Urinary bladder (tissue), 4 donors: ENCODE data around the gene SIPA1L2. TPM values are rescaled to one million over a fixed set of nuclear protein-coding genes. Genes with fewer than 3 reads are reported as not detected.

Experiments
- DNase-seq: peaks from one replicate; pipeline ENCODE4 v3.0.0-alpha.2; 2015; ENCODE audit errors: extremely low spot score
- H3K27ac ChIP-seq: one replicate; pipeline ENCODE4 v1.5.1; 2013; ENCODE audit warnings: low read depth, mild to moderate bottlenecking, moderate library complexity
- H3K36me3 ChIP-seq: one replicate; pipeline ENCODE4 v1.6.1; 2013; ENCODE audit warnings: mild to moderate bottlenecking, moderate library complexity; ENCODE audit not compliant: insufficient read depth
- H3K4me1 ChIP-seq: one replicate; pipeline ENCODE4 v1.6.1; 2013; ENCODE audit warnings: mild to moderate bottlenecking, moderate library complexity; ENCODE audit not compliant: insufficient read depth
- H3K4me3 ChIP-seq: one replicate; pipeline ENCODE4 v1.5.1; 2013; ENCODE audit warnings: low read depth, low read length
- WGBS: extraction: QIAGEN DNeasy Blood & Tissue Kit; methylation state at CpG from one replicate; pipeline ENCODE4 v1.1.7; 2013; 5-methylcytosine and 5-hydroxymethylcytosine counted together
- polyA plus RNA-seq: library from polyadenylated mRNA; stranded (reverse); fragments of 200-250 nt; gene quantifications from one replicate; pipeline ENCODE4 v1.2.3, GENCODE V29; 2013
- total RNA-seq: library from RNA; depleted of rRNA; stranded (reverse); fragments of >200 nt; gene quantifications from one replicate; pipeline ENCODE4 v1.2.3, GENCODE V29; 2014
- donor health status: healthy with polysubstance abuse.
- donor health status: healthy.

The SIPA1L2 gene
- total and polyA plus RNA-seq, 2 donors: 11.8 to 50.8 TPM

GRCh38 chr1:232598837-232599177 is 31.1 kb downstream of the SIPA1L2 start:
- H3K36me3 ChIP-seq: no peaks in the 10 kb centered on the region
- no peaks in the 10 kb centered on the region for H3K4me1 ChIP-seq
- 96% methylated on average over 4 of the region's 4 CpGs for WGBS
- H3K27ac ChIP-seq: no peak overlapping the region
- no peak for DNase-seq
- H3K4me3 ChIP-seq: no peak overlapping the region

- WGBS: over 99% methylated on average over 3 of the region's 3 CpGs
- DNase-seq: no peak
- H3K36me3 ChIP-seq: no peaks in the 10 kb centered on the region
- no peak overlapping the region for H3K4me3 ChIP-seq
- H3K27ac ChIP-seq: no peak overlapping the region
- H3K4me1 ChIP-seq: no peaks in the 10 kb centered on the region
Observed at GRCh38 chr1:232598133-232598532, 31.8 kb downstream of the SIPA1L2 start.

GRCh38 chr1:232597721-232598120 is 32.2 kb downstream of the SIPA1L2 start:
- 90% methylated on average over 2 of the region's 2 CpGs for WGBS
- no peak for DNase-seq
- Histone ChIP-seq H3K36me3 (no peaks in the 10 kb centered on the region), H3K27ac (no peak overlapping the region), H3K4me1 (no peaks in the 10 kb centered on the region), H3K4me3 (no peak overlapping the region)

GRCh38 chr1:232596666-232597303 is 33.1 kb downstream of the SIPA1L2 start:
- WGBS: 70% methylated on average over 8 of the region's 8 CpGs
- DNase-seq: no peak

GRCh38 chr1:232594768-232595698 is 34.9 kb downstream of the SIPA1L2 start:
- no peak for DNase-seq
- peaks cover 3% of the 10 kb centered on the region for H3K4me1 ChIP-seq

More at GRCh38 chr1:232596666-232597303, 33.1 kb downstream of the SIPA1L2 start:
- no peaks in the 10 kb centered on the region for H3K4me1 ChIP-seq
- H3K27ac ChIP-seq: peak overlapping the region; percentile 30
- H3K4me3 ChIP-seq: no peak overlapping the region
- H3K36me3 ChIP-seq: no peaks in the 10 kb centered on the region

GRCh38 chr1:232593717-232594502 is 36.0 kb downstream of the SIPA1L2 start:
- peaks cover 3% of the 10 kb centered on the region for H3K4me1 ChIP-seq
- 79% methylated on average over 14 of the region's 14 CpGs for WGBS

More at GRCh38 chr1:232594768-232595698, 34.9 kb downstream of the SIPA1L2 start:
- Histone ChIP-seq H3K27ac (no peak overlapping the region), H3K36me3 (no peaks in the 10 kb centered on the region), H3K4me3 (no peak overlapping the region)
- 90% methylated on average over 12 of the region's 12 CpGs for WGBS

GRCh38 chr1:232591344-232591743 is 38.6 kb downstream of the SIPA1L2 start:
- H3K4me1 ChIP-seq: peaks cover 3% of the 10 kb centered on the region
- H3K36me3 ChIP-seq: no peaks in the 10 kb centered on the region
- no peak overlapping the region for H3K27ac ChIP-seq
- 92% methylated on average over 3 of the region's 3 CpGs for WGBS
- DNase-seq: no peak
- H3K4me3 ChIP-seq: no peak overlapping the region

More at GRCh38 chr1:232593717-232594502, 36.0 kb downstream of the SIPA1L2 start:
- no peak for DNase-seq
- Histone ChIP-seq H3K27ac (no peak overlapping the region), H3K4me3 (no peak overlapping the region), H3K36me3 (no peaks in the 10 kb centered on the region)

GRCh38 chr1:232590744-232591082 is 39.2 kb downstream of the SIPA1L2 start:
- Histone ChIP-seq H3K36me3 (no peaks in the 10 kb centered on the region), H3K4me3 (no peak overlapping the region), H3K4me1 (peaks cover 3% of the 10 kb centered on the region), H3K27ac (no peak overlapping the region)
- WGBS: 87% methylated on average over 5 of the region's 5 CpGs
- no peak for DNase-seq

GRCh38 chr1:232589812-232590743 is 39.9 kb downstream of the SIPA1L2 start:
- Histone ChIP-seq H3K4me3 (no peak overlapping the region), H3K4me1 (peaks cover 3% of the 10 kb centered on the region), H3K36me3 (no peaks in the 10 kb centered on the region), H3K27ac (no peak overlapping the region)
- WGBS: 68% methylated on average over 10 of the region's 10 CpGs
- DNase-seq: no peak

- no peak for DNase-seq
- Histone ChIP-seq H3K4me3 (no peak overlapping the region), H3K4me1 (peaks cover 3% of the 10 kb centered on the region), H3K36me3 (no peaks in the 10 kb centered on the region), H3K27ac (no peak overlapping the region)
- WGBS: 84% methylated on average over 6 of the region's 6 CpGs
Observed at GRCh38 chr1:232589111-232589811, 40.7 kb downstream of the SIPA1L2 start.

GRCh38 chr1:232587141-232588008 is 42.6 kb downstream of the SIPA1L2 start:
- no peak for DNase-seq
- no peak overlapping the region for H3K27ac ChIP-seq
- peaks cover 3% of the 10 kb centered on the region for H3K4me1 ChIP-seq
- no peak overlapping the region for H3K4me3 ChIP-seq
- 81% methylated on average over 11 of the region's 11 CpGs for WGBS
- H3K36me3 ChIP-seq: no peaks in the 10 kb centered on the region

GRCh38 chr1:232586679-232587078 is 43.3 kb downstream of the SIPA1L2 start:
- H3K4me1 ChIP-seq: peaks cover 3% of the 10 kb centered on the region
- H3K36me3 ChIP-seq: no peaks in the 10 kb centered on the region
- no peak overlapping the region for H3K4me3 ChIP-seq
- no peak overlapping the region for H3K27ac ChIP-seq
- WGBS: 77% methylated on average over 3 of the region's 3 CpGs
- DNase-seq: no peak
